BJ (cell line): ENCODE data around the gene EEA1. TPM values are rescaled to one million over a fixed set of nuclear protein-coding genes. Genes with fewer than 3 reads are reported as not detected.

Experiments used
- CTCF ChIA-PET: fragments of 350-600 bp; formaldehyde crosslinking; extraction: SDS; loops from one replicate; lab custom pipeline; 2021; ENCODE audit warnings: antibody characterized with exemption, inconsistent platforms; lab: Yijun Ruan, JAX
- POLR2A ChIA-PET: fragments of 300-600 bp; sonication (Branson Sonifier 250); formaldehyde crosslinking; extraction: SDS; loops from one replicate; lab custom pipeline; 2021; ENCODE audit warnings: antibody characterized with exemption; lab: Charles Lee
- DNase-seq: peaks from one replicate; pipeline ENCODE4 v3.0.0-alpha.2; 2011; ENCODE audit warnings: low read depth
- H3K27me3 ChIP-seq: 2 replicates; pipeline ENCODE4 v1.6.0; 2011; ENCODE audit warnings: low read length; ENCODE audit not compliant: control insufficient read depth, insufficient read depth
- H3K36me3 ChIP-seq: 2 replicates; pipeline ENCODE4 v1.5.1; 2011; ENCODE audit warnings: low read length; ENCODE audit not compliant: control insufficient read depth, insufficient read depth
- H3K4me3 ChIP-seq: 2 replicates; pipeline ENCODE4 v1.5.1; 2011; ENCODE audit warnings: low read depth, mild to moderate bottlenecking, control low read depth, low read length
- polyA plus RNA-seq: library from polyadenylated mRNA; depleted of rRNA; stranded (reverse); fragments of >200 nt; gene quantifications from 2 replicates; pipeline ENCODE4 v1.2.3, GENCODE V29; 2011
- TF ChIP-seq, protein P1 (sequence below): IDR thresholded peaks from 2 replicates; pipeline ENCODE4 v1.5.1; 2011; ENCODE audit warnings: low read depth, mild to moderate bottlenecking, control low read depth, inconsistent platforms, low read length, moderate library complexity; ENCODE audit not compliant: insufficient read depth

Gene EEA1
- polyA plus RNA-seq, 1 experiment = 4.9 TPM

GRCh38 chr12:92848740-92849139, 80.4 kb downstream of the EEA1 start:
- Histone ChIP-seq H3K27me3 (no peaks in the 10 kb centered on the region), H3K4me3 (no peak overlapping the region), H3K36me3 (0 out of 2 replicates have a peak, but pooled peaks cover 1% of the 10 kb centered on the region)
- no peak for DNase-seq
- ChIA-PET CTCF (interaction anchor here (1.1 kb wide), 1 partner anchor 20 kb away, joined by 3 read pairs; no protein-coding TSS in a partner anchor), POLR2A (no interaction called here)
- TF ChIP-seq, protein P1, sequence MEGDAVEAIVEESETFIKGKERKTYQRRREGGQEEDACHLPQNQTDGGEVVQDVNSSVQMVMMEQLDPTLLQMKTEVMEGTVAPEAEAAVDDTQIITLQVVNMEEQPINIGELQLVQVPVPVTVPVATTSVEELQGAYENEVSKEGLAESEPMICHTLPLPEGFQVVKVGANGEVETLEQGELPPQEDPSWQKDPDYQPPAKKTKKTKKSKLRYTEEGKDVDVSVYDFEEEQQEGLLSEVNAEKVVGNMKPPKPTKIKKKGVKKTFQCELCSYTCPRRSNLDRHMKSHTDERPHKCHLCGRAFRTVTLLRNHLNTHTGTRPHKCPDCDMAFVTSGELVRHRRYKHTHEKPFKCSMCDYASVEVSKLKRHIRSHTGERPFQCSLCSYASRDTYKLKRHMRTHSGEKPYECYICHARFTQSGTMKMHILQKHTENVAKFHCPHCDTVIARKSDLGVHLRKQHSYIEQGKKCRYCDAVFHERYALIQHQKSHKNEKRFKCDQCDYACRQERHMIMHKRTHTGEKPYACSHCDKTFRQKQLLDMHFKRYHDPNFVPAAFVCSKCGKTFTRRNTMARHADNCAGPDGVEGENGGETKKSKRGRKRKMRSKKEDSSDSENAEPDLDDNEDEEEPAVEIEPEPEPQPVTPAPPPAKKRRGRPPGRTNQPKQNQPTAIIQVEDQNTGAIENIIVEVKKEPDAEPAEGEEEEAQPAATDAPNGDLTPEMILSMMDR = no peak

GRCh38 chr12:92847368-92847767, 81.7 kb downstream of the EEA1 start:
- Histone ChIP-seq H3K4me3 (no peak overlapping the region), H3K36me3 (0 out of 2 replicates have a peak, but pooled peaks cover 1% of the 10 kb centered on the region), H3K27me3 (no peaks in the 10 kb centered on the region)
- no peak for DNase-seq
- TF ChIP-seq, protein P1 = no peak
- ChIA-PET POLR2A (no interaction called here), CTCF (interaction anchor here (0.6 kb wide), 1 partner anchor 81 kb away, joined by 3 read pairs; no protein-coding TSS in a partner anchor)

- ChIA-PET CTCF (no interaction called here), POLR2A (no interaction called here)
- Histone ChIP-seq H3K36me3 (no peaks in the 10 kb centered on the region), H3K4me3 (no peak overlapping the region), H3K27me3 (no peaks in the 10 kb centered on the region)
- no peak for DNase-seq
- TF ChIP-seq, protein P1 = no peak
These were observed 83.8 kb downstream of the EEA1 start for GRCh38 chr12:92845329-92845728.

- ChIA-PET POLR2A (no interaction called here), CTCF (no interaction called here)
- DNase-seq = no peak
These were observed 84.8 kb downstream of the EEA1 start for GRCh38 chr12:92844151-92844763.

GRCh38 chr12:92829686-92830282, 99.3 kb downstream of the EEA1 start:
- DNase-seq = no peak
- ChIA-PET CTCF (interaction anchor here (0.8 to 1.3 kb wide), 2 partner anchors 19 to 589 kb away, joined by 3 read pairs; no protein-coding TSS in a partner anchor), POLR2A (interaction anchor here (0.7 kb wide), 1 partner anchor 1137 kb away, joined by 7 read pairs; no protein-coding TSS in a partner anchor)
- Histone ChIP-seq H3K27me3 (no peaks in the 10 kb centered on the region), H3K4me3 (no peak overlapping the region), H3K36me3 (no peaks in the 10 kb centered on the region)
- TF ChIP-seq, protein P1 = no peak

More at GRCh38 chr12:92844151-92844763, 84.8 kb downstream of the EEA1 start:
- Histone ChIP-seq H3K36me3 (no peaks in the 10 kb centered on the region), H3K4me3 (no peak overlapping the region), H3K27me3 (no peaks in the 10 kb centered on the region)
- TF ChIP-seq, protein P1 = no peak
